Measurements from ENCODE around the gene ODAD2. TPM values are rescaled to one million over a fixed set of nuclear protein-coding genes. Genes with fewer than 3 reads are reported as not detected.

Gene ODAD2
- total RNA-seq, 4 donors from 2014 or later: 2.4 to 4.7 (median 2.9) TPM; not detected in 1

GRCh38 chr10:27832826-27833225 is 166.1 kb downstream of the ODAD2 start:
- H3K9me3 ChIP-seq: no peaks in the 10 kb centered on the region
- H3K27me3 ChIP-seq: no peaks in the 10 kb centered on the region
- H3K36me3 ChIP-seq: no peaks in the 10 kb centered on the region
- peaks cover 0 to under 1% of the 10 kb centered on the region in 2 donors for H3K4me1 ChIP-seq
- H3K4me3 ChIP-seq: no peak overlapping the region
- no peak for DNase-seq
- no peak overlapping the region for H3K27ac ChIP-seq
- no peak for TF ChIP-seq CTCF (IDR thresholded peaks at IDR 0.05)
- TF ChIP-seq POLR2A (IDR thresholded peaks at IDR 0.05): no peak
- intact Hi-C loops (cut with DNase I; ENCODE audit: low total_unique reads): no loop called here

GRCh38 chr10:27826369-27826768 is 172.5 kb downstream of the ODAD2 start:
- H3K36me3 ChIP-seq: no peaks in the 10 kb centered on the region
- intact Hi-C loops (cut with DNase I; ENCODE audit: low total_unique reads): no loop called here
- DNase-seq: no peak
- H3K4me3 ChIP-seq: no peak overlapping the region
- H3K27ac ChIP-seq: no peak overlapping the region
- H3K9me3 ChIP-seq: no peaks in the 10 kb centered on the region
- H3K27me3 ChIP-seq: no peaks in the 10 kb centered on the region
- TF ChIP-seq CTCF (IDR thresholded peaks at IDR 0.05) (no peak), POLR2A (IDR thresholded peaks at IDR 0.05) (no peak)
- H3K4me1 ChIP-seq: no peaks in the 10 kb centered on the region

GRCh38 chr10:27822301-27822700 is 176.6 kb downstream of the ODAD2 start:
- Histone ChIP-seq H3K27ac (no peak overlapping the region), H3K4me1 (no peaks in the 10 kb centered on the region), H3K36me3 (no peaks in the 10 kb centered on the region), H3K9me3 (no peaks in the 10 kb centered on the region), H3K27me3 (no peaks in the 10 kb centered on the region), H3K4me3 (no peak overlapping the region)
- intact Hi-C loops (cut with DNase I; ENCODE audit: low total_unique reads): no loop called here
- no peak for DNase-seq
- TF ChIP-seq POLR2A (IDR thresholded peaks at IDR 0.05): no peak
- TF ChIP-seq CTCF (IDR thresholded peaks at IDR 0.05): no peak

GRCh38 chr10:27820637-27821036 is 178.2 kb downstream of the ODAD2 start:
- no peak overlapping the region for H3K4me3 ChIP-seq
- no peak for DNase-seq
- intact Hi-C loops (cut with DNase I; ENCODE audit: low total_unique reads): no loop called here
- no peak for TF ChIP-seq POLR2A (IDR thresholded peaks at IDR 0.05)
- H3K27me3 ChIP-seq: no peaks in the 10 kb centered on the region
- no peaks in the 10 kb centered on the region for H3K4me1 ChIP-seq
- H3K9me3 ChIP-seq: no peaks in the 10 kb centered on the region
- no peaks in the 10 kb centered on the region for H3K36me3 ChIP-seq
- H3K27ac ChIP-seq: no peak overlapping the region

- Histone ChIP-seq H3K4me3 (no peak overlapping the region), H3K36me3 (no peaks in the 10 kb centered on the region), H3K27me3 (no peaks in the 10 kb centered on the region), H3K4me1 (no peaks in the 10 kb centered on the region), H3K27ac (no peak overlapping the region), H3K9me3 (no peaks in the 10 kb centered on the region)
- intact Hi-C loops (cut with DNase I; ENCODE audit: low total_unique reads): no loop called here
- no peak for DNase-seq
- TF ChIP-seq POLR2A (IDR thresholded peaks at IDR 0.05) (no peak), CTCF (IDR thresholded peaks at IDR 0.05) (no peak)
Measured at GRCh38 chr10:27819781-27820531, 178.9 kb downstream of the ODAD2 start.
